Gastroesophageal sphincter (tissue), 3 donors: ENCODE measurements around the gene BRCA1.

Experiments
- POLR2A ChIP-seq, 2 donors: fragments of 450-650 bp; IDR thresholded peaks; one replicate each; pipeline ENCODE4 v1.6.1; 2017; ENCODE audit warnings: antibody characterized with exemption in 2 of 2, mild to moderate bottlenecking in 2 of 2, moderate library complexity in 1 of 2
- POLR2AphosphoS5 ChIP-seq: sonication (generic); formaldehyde crosslinking; IDR thresholded peaks from one replicate; pipeline ENCODE4 v1.6.1; 2017; ENCODE audit warnings: antibody characterized with exemption
- TF ChIP-seq, protein P1 (sequence below), 4 experiments: fragments of 200-600 bp in 2 of 4; fragments of 450-650 bp in 2 of 4; sonication (generic) in 1 of 4; IDR thresholded peaks; one replicate each; pipeline ENCODE4 v1.5.1; 2017 to 2019; ENCODE audit warnings: antibody characterized with exemption in 4 of 4, mild to moderate bottlenecking in 2 of 4, moderate library complexity in 2 of 4

DNA sequence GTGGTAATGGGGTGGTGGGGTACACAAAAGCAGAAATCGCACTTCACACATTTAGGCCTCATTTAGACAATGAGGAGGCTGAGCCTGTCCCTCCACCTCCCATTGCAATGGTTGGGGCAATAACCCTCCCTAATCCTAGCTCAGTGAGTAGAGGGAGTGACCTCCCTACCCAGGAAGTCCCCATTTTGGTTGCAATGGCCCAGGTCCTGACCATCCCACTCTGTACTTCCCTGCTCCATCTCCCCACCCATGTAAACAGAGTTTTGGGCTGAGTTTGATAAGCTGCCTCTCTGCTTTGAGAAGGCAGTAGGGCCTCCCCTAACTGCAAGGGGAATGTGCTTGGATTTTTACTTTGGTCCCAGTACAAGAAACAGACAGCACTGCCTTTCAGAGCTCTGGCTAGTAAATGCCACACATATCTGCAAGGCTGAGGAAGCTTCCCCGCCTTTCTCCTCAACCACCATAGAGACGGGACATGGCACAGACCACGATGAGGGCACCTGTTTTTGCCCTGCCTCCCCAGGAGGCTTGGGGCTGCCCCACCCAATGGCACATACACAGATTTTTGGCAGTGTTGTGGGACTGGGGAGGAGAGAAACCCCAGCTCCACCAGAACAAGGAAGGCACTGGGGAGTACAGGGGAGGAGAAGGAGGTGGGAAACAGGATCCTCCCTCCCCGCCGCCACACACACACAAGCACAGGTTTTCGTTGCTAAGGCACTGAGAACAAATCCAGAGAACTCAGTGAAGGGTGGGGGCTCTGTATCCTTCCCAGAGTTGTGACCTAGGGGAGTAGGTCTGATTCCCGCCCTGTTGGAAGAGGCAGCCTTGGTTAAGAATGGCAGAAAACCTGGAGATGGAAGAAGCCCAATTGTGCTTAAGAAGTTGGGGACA is 110.3 kb downstream of the BRCA1 start:
- TF ChIP-seq POLR2A (IDR thresholded peaks at IDR 0.05) (no peak), POLR2AphosphoS5 (no peak)
- TF ChIP-seq, protein P1, sequence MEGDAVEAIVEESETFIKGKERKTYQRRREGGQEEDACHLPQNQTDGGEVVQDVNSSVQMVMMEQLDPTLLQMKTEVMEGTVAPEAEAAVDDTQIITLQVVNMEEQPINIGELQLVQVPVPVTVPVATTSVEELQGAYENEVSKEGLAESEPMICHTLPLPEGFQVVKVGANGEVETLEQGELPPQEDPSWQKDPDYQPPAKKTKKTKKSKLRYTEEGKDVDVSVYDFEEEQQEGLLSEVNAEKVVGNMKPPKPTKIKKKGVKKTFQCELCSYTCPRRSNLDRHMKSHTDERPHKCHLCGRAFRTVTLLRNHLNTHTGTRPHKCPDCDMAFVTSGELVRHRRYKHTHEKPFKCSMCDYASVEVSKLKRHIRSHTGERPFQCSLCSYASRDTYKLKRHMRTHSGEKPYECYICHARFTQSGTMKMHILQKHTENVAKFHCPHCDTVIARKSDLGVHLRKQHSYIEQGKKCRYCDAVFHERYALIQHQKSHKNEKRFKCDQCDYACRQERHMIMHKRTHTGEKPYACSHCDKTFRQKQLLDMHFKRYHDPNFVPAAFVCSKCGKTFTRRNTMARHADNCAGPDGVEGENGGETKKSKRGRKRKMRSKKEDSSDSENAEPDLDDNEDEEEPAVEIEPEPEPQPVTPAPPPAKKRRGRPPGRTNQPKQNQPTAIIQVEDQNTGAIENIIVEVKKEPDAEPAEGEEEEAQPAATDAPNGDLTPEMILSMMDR (IDR thresholded peaks at IDR 0.05): no peak
